Right lobe of liver (tissue), 4 donors: ENCODE measurements around the gene OTX1.

Source experiments
- POLR2A ChIP-seq: fragments of 450-650 bp; IDR thresholded peaks from one replicate; pipeline ENCODE4 v1.6.1; 2017; ENCODE audit warnings: antibody characterized with exemption, mild to moderate bottlenecking
- TF ChIP-seq, protein P1 (sequence below), 4 donors: fragments of 200-600 bp in 3 of 4; fragments of 450-650 bp in 1 of 4; IDR thresholded peaks; one replicate each; pipeline versions ENCODE4 v1.5.1 to v1.8.0; 2016 to 2022; ENCODE audit warnings: antibody characterized with exemption in 4 of 4, mild to moderate bottlenecking in 2 of 4
- donor health status: DM: no; HTN: no; CAD: no.
- donor health status: DM: no; HTN: no; CAD: no.
- donor health status: DM: no; HTN: yes; CAD: no.

DNA sequence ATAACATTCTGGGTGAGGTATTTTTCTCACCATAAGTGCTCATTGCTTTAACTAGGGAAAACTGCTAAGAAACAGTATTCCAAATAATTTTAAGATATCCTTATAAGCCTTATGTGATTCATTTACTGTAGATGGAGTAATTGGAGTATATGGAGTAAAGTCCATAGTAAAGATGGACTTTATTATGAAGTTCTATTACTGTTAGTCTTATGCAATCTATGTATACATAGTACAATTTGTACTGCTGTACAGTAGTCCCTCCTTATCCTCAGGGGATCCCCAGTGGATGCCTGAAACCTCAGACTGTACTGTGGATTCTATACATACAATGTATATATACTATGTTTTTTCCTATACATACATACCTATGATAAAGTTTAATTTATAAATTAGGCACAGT, 41.1 kb upstream of the OTX1 start:
- TF ChIP-seq, protein P1, sequence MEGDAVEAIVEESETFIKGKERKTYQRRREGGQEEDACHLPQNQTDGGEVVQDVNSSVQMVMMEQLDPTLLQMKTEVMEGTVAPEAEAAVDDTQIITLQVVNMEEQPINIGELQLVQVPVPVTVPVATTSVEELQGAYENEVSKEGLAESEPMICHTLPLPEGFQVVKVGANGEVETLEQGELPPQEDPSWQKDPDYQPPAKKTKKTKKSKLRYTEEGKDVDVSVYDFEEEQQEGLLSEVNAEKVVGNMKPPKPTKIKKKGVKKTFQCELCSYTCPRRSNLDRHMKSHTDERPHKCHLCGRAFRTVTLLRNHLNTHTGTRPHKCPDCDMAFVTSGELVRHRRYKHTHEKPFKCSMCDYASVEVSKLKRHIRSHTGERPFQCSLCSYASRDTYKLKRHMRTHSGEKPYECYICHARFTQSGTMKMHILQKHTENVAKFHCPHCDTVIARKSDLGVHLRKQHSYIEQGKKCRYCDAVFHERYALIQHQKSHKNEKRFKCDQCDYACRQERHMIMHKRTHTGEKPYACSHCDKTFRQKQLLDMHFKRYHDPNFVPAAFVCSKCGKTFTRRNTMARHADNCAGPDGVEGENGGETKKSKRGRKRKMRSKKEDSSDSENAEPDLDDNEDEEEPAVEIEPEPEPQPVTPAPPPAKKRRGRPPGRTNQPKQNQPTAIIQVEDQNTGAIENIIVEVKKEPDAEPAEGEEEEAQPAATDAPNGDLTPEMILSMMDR (IDR thresholded peaks at IDR 0.05), result no peak
- no peak for TF ChIP-seq POLR2A
